Thoracic aorta (tissue), 2 donors: Measurements from ENCODE around the gene AFG3L2. TPM values are rescaled to one million over a fixed set of nuclear protein-coding genes. Genes with fewer than 3 reads are reported as not detected.
A peak's percentile ranks its signal among the peaks of the same experiment; 100 is the strongest.

Experiments used
- ATAC-seq: fragments of 150-250 bp; one replicate; pipeline ENCODE4 v1.8.0; 2017; ENCODE audit warnings: low read depth; ENCODE audit not compliant: insufficient number of reproducible peaks, low FRiP score
- DNase-seq: peaks from one replicate; pipeline ENCODE4 v3.0.0-alpha.2; 2020; ENCODE audit warnings: low spot score
- H3K27ac ChIP-seq, 2 donors: fragments of 200-600 bp; sonication (generic); 1 replicate in 1 of 2; 2 replicates in 1 of 2; pipeline ENCODE4 v1.5.1; 2016; ENCODE audit warnings: mild to moderate bottlenecking in 2 of 2, moderate library complexity in 2 of 2
- H3K27me3 ChIP-seq: fragments of 200-600 bp; sonication (generic); replicated peaks from 2 replicates; pipeline ENCODE4 v1.6.0; 2016; ENCODE audit warnings: mild to moderate bottlenecking; ENCODE audit not compliant: insufficient read depth
- H3K36me3 ChIP-seq: fragments of 200-600 bp; sonication (generic); one replicate; pipeline ENCODE4 v1.5.1; 2016
- H3K4me1 ChIP-seq, 2 donors: fragments of 200-600 bp; sonication (generic); 1 replicate in 1 of 2; 2 replicates in 1 of 2; pipeline versions ENCODE4 v1.5.1 to v1.6.0; 2016; ENCODE audit warnings: low read depth in 2 of 2, mild to moderate bottlenecking in 1 of 2; ENCODE audit not compliant: control insufficient read depth in 1 of 2
- H3K4me3 ChIP-seq: fragments of 200-600 bp; sonication (generic); 2 replicates; pipeline ENCODE4 v1.5.1; 2016; ENCODE audit warnings: mild to moderate bottlenecking
- H3K9me3 ChIP-seq: fragments of 200-600 bp; sonication (generic); 2 replicates; pipeline ENCODE4 v1.5.1; 2016
- CTCF ChIP-seq: fragments of 200-600 bp; sonication (generic); IDR thresholded peaks from one replicate; pipeline ENCODE4 v1.5.1; 2019; ENCODE audit warnings: antibody characterized with exemption
- total RNA-seq, 2 donors: library from RNA; depleted of rRNA; stranded (reverse); fragments of >200 nt; gene quantifications; one replicate each; pipeline versions ENCODE4 v1.1.0 to v1.2.3, GENCODE V29; 2016

AFG3L2 gene
- total RNA-seq, 2 donors from 2014 or later = 24.2 to 58.1 TPM

- no peaks in the 10 kb centered on the region for H3K27me3 ChIP-seq
- TF ChIP-seq CTCF = no peak
- no peak overlapping the region for H3K4me3 ChIP-seq
- no peak for DNase-seq
- no peak overlapping the region for H3K27ac ChIP-seq
- no peaks in the 10 kb centered on the region for H3K36me3 ChIP-seq
- no peaks in the 10 kb centered on the region for H3K9me3 ChIP-seq
- H3K4me1 ChIP-seq = peaks cover 4 to 44% of the 10 kb centered on the region in 2 donors
- ATAC-seq = no peak
Measured at GRCh38 chr18:12282442-12283039, 94.5 kb downstream of the AFG3L2 start.

GRCh38 chr18:12281861-12282260, 95.2 kb downstream of the AFG3L2 start:
- no peak for TF ChIP-seq CTCF
- DNase-seq = no peak
- peak overlapping the region in 1 of 2 donors; percentile 100 for H3K27ac ChIP-seq

GRCh38 chr18:12279781-12280531, 97.1 kb downstream of the AFG3L2 start:
- Histone ChIP-seq H3K27me3 (no peaks in the 10 kb centered on the region), H3K27ac (peak overlapping the region; percentile 97 to 100), H3K36me3 (no peaks in the 10 kb centered on the region), H3K9me3 (no peaks in the 10 kb centered on the region), H3K4me3 (peak overlapping the region; percentile 72), H3K4me1 (peaks cover 6 to 50% of the 10 kb centered on the region in 2 donors)
- DNase-seq (no peak), ATAC-seq (no peak)
- TF ChIP-seq CTCF = no peak

More at GRCh38 chr18:12281861-12282260, 95.2 kb downstream of the AFG3L2 start:
- Histone ChIP-seq H3K4me1 (peaks cover 6 to 44% of the 10 kb centered on the region in 2 donors), H3K9me3 (no peaks in the 10 kb centered on the region), H3K36me3 (no peaks in the 10 kb centered on the region), H3K27me3 (no peaks in the 10 kb centered on the region), H3K4me3 (no peak overlapping the region)
- no peak for ATAC-seq

Other genes with a start within 250 kb of the AFG3L2 start
- not detected for gene CIDEA, start 122.9 kb downstream of the AFG3L2 start, total RNA-seq
- 100 to 1,000 TPM; 357 to 454 TPM for gene TUBB6, start 69.0 kb downstream of the AFG3L2 start, total RNA-seq
- 1 to 10 TPM in 1 of 2 donors, under 1 TPM in 1; 0.81 to 4.3 TPM for gene PRELID3A, start 30.7 kb upstream of the AFG3L2 start, total RNA-seq